GM08714 (cell line): ENCODE data around the gene LYPD3.

Source experiments
- H3K4me3 ChIP-seq: fragments of 200-500 bp; sonication (Bioruptor generic); 2 replicates; pipeline ENCODE4 v1.5.1; 2014; ENCODE audit warnings: mild to moderate bottlenecking, low read length, inconsistent platforms
- ZNF274 ChIP-seq: IDR thresholded peaks from 2 replicates; pipeline ENCODE4 v1.6.1; 2012; ENCODE audit warnings: mild to moderate bottlenecking, low read depth, low read length

Gene LYPD3

GRCh38 chr19:43422000-43422688 lies 43.3 kb downstream of the LYPD3 start:
- no peak for TF ChIP-seq ZNF274
- H3K4me3 ChIP-seq = no peak overlapping the region

GRCh38 chr19:43420954-43421353 lies 44.5 kb downstream of the LYPD3 start:
- H3K4me3 ChIP-seq = no peak overlapping the region
- no peak for TF ChIP-seq ZNF274

- TF ChIP-seq ZNF274 = no peak
- H3K4me3 ChIP-seq = no peak overlapping the region
Observed at GRCh38 chr19:43416951-43417623, 48.3 kb downstream of the LYPD3 start.

GRCh38 chr19:43414554-43414953 lies 50.9 kb downstream of the LYPD3 start, which contains the start of gene TEX101:
Gene TEX101 (plus strand): TSS chr19:43414890. CDS start chr19:43415920, 1,030 bp downstream.
- TF ChIP-seq ZNF274 = no peak
- no peak within 1 kb of the TSS for H3K4me3 ChIP-seq

GRCh38 chr19:43412441-43412840 lies 53.0 kb downstream of the LYPD3 start:
- H3K4me3 ChIP-seq = no peak overlapping the region
- no peak for TF ChIP-seq ZNF274
